PFSK-1 (cell line): ENCODE results near the gene DPYD.
A peak's percentile ranks its signal among the peaks of the same experiment; 100 is the strongest.

Experiments used
- FOXP2 ChIP-seq: optimal IDR thresholded peaks from 2 replicates; pipeline ENCODE3; 2011; ENCODE audit warnings: borderline replicate concordance, control low read depth, inconsistent platforms; ENCODE audit not compliant: insufficient read depth; ENCODE audit errors: extremely low read length, extremely low read depth
- POLR2AphosphoS5 ChIP-seq: IDR thresholded peaks from 2 replicates; pipeline ENCODE4 v1.6.1; 2012; ENCODE audit warnings: low read depth, mild to moderate bottlenecking, control low read depth, low read length, moderate library complexity
- SIN3A ChIP-seq: IDR thresholded peaks from 2 replicates; pipeline ENCODE4 v1.6.1; 2012; ENCODE audit warnings: mild to moderate bottlenecking, low read length, moderate library complexity, borderline replicate concordance; ENCODE audit not compliant: insufficient read depth
- TAF1 ChIP-seq: IDR thresholded peaks from 2 replicates; pipeline ENCODE4 v1.6.1; 2012; ENCODE audit warnings: low read length, control low read depth, borderline replicate concordance; ENCODE audit not compliant: insufficient read depth
- TF ChIP-seq, protein P1 (sequence below), 2 experiments: IDR thresholded peaks; 2 replicates each; pipeline versions ENCODE4 v1.6.1 to v1.8.0; 2011 to 2012; ENCODE audit warnings: low read depth in 2 of 2, low read length in 2 of 2, control low read depth in 1 of 2, inconsistent platforms in 1 of 2, mild to moderate bottlenecking in 1 of 2, moderate library complexity in 1 of 2; ENCODE audit not compliant: insufficient read depth in 1 of 2

DPYD gene

DNA sequence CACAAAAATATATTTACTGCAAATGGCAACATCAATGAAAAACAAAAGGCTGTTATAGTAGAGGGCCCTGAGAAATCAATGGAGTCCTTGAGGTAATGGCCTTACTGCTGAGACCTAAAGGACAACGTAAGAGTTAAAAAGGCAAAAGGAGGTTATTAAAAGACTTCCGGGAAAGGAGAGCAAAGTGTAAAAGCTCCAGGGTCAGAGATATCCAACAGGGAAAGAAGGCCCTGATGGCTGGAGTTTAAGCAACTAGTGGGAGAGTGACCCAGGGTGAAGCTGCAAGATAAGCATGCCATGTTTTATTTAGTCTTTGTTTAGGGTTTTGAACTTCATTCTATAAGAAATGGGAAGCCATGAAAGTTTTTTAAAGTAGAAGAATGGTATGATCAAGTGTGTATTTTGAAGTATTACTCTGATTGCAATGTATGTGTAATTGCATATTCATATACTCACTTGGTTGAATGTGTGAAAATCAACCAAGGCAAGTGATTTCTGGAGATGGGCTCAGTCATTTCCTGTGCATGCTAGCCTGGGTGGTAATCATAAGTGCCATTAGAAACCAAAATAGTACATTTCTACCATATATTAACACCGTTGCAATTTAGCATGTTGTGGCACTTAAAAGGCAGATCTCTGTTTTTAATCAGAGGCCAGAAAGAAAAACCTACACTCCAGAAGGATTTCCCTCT is 5.3 kb upstream of the DPYD start:
- TF ChIP-seq SIN3A (no peak), TAF1 (no peak), FOXP2 (no peak), POLR2AphosphoS5 (no peak)
- TF ChIP-seq, protein P1, sequence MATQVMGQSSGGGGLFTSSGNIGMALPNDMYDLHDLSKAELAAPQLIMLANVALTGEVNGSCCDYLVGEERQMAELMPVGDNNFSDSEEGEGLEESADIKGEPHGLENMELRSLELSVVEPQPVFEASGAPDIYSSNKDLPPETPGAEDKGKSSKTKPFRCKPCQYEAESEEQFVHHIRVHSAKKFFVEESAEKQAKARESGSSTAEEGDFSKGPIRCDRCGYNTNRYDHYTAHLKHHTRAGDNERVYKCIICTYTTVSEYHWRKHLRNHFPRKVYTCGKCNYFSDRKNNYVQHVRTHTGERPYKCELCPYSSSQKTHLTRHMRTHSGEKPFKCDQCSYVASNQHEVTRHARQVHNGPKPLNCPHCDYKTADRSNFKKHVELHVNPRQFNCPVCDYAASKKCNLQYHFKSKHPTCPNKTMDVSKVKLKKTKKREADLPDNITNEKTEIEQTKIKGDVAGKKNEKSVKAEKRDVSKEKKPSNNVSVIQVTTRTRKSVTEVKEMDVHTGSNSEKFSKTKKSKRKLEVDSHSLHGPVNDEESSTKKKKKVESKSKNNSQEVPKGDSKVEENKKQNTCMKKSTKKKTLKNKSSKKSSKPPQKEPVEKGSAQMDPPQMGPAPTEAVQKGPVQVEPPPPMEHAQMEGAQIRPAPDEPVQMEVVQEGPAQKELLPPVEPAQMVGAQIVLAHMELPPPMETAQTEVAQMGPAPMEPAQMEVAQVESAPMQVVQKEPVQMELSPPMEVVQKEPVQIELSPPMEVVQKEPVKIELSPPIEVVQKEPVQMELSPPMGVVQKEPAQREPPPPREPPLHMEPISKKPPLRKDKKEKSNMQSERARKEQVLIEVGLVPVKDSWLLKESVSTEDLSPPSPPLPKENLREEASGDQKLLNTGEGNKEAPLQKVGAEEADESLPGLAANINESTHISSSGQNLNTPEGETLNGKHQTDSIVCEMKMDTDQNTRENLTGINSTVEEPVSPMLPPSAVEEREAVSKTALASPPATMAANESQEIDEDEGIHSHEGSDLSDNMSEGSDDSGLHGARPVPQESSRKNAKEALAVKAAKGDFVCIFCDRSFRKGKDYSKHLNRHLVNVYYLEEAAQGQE (IDR thresholded peaks at IDR 0.05; ENCODE audit: insufficient read depth in 1 of 2, low read depth in 2 of 2, low read length in 2 of 2) = no peak

DNA sequence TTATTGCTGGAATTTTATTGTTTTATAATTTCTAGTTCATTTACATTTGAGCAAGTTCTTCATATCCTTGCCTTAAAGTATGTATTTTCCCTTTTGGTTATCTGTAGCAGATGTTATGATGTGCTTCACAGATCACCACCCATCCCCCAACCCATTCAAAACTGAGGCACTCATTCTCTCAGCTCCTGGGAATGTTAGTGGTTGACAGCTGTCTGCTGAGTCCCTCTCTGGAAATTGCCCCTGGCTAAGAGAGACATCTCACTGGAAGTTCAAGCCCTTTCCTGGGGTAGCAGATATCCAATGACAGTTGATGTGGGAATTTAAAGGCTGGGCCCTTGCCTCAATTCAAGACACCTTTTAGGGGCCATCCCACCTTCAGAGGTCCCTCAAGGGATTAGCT is 4.3 kb upstream of the DPYD start:
- TF ChIP-seq FOXP2 (no peak), POLR2AphosphoS5 (no peak), TAF1 (no peak), SIN3A (no peak)
- TF ChIP-seq, protein P1 (IDR thresholded peaks at IDR 0.05; ENCODE audit: insufficient read depth in 1 of 2, low read depth in 2 of 2, low read length in 2 of 2) = no peak

DNA sequence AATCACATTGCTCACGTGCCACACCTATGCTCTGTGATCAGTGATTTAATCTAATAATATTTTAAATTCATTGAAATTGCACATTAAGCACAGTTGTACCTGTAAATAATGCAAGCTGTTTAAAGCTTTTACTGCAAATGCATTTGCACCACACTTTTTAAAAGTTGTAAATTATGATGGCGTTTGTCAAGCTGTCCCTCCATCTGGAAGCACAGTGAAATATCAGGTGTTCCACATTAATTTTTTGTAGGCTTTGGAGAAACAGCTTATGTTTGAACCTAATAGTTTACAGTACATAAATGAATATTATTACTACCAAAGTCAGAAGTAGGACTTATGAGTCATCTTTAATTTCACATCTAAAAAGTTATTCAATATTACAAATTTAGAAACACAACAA is 3.0 kb upstream of the DPYD start:
- TF ChIP-seq POLR2AphosphoS5 = no peak
- no peak for TF ChIP-seq SIN3A
- TF ChIP-seq TAF1 = no peak
- TF ChIP-seq, protein P1 (IDR thresholded peaks at IDR 0.05; ENCODE audit: insufficient read depth in 1 of 2, low read depth in 2 of 2, low read length in 2 of 2) = no peak

DNA sequence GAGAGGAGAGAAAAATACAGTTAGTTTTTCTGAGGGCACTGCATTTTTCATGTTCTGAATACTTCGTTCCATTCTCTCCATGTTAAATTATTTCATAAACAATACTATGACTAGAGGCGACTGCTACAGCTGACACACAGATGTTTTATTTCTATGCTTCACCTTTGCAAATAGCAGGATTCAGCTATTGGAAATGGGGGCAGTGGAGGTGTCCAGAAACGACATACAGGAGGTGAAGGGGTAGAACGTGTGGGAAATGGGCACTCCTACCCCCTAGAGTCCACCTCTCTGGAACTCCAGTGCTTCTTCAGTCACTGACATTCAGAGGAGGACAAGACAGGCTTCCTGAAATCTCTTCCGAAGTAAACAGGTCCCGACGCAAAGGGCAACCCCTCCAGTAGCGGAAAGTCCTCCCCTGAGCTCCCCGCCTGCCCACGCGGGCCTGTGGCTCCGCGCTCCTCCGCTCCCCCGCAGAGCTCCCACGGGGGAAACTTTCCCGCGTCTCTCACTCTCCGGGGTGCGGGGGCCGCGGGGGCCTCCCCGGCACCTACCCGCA is 480 bp downstream of the DPYD start:
- TF ChIP-seq, protein P1 (IDR thresholded peaks at IDR 0.05; ENCODE audit: insufficient read depth in 1 of 2, low read depth in 2 of 2, low read length in 2 of 2) = 0 out of 4 replicates have a peak, but pooled peaks of 1 of the 2 experiments have one; percentile 5
- TF ChIP-seq SIN3A (peak; percentile 71; the same call in 1 of the 2 replicates), TAF1 (no peak), POLR2AphosphoS5 (no peak), FOXP2 (no peak)
